ENCODE results near the gene NFATC2. TPM values are rescaled to one million over a fixed set of nuclear protein-coding genes. Genes with fewer than 3 reads are reported as not detected.

Gene NFATC2
- total RNA-seq, 1 experiment from 2014 or later = 5.0 TPM

DNA sequence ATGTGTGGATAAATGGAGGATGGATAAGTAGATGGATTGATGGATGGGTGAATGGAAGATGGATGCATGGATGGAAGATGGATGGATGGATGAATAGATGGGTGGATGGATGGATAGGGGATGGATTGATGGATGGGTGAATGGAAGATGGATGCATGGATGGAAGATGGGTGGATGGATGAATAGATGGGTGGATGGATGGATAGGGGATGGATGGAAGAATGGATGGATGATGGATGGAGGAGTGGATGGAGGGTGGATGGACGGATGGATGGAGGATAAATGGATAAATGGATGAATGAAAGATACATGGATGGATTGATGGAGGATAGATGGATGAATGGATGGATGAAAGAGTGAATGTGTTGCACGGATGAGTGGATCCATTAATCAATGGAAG is 3.0 kb upstream of the NFATC2 start:
- Histone ChIP-seq H3K36me3 (ENCODE audit: control insufficient read depth in 1 of 2, insufficient read depth in 2 of 2, low read length in 2 of 2) (no peaks in the 10 kb centered on the region), H3K4me1 (ENCODE audit: control insufficient read depth in 1 of 2, insufficient read depth in 2 of 2, low read length in 2 of 2) (peaks cover 9 to 23% of the 10 kb centered on the region in 2 experiments; a peak in 3 of 4 replicates), H3K27ac (ENCODE audit: low read depth, low read length) (no peak overlapping the region), H3K9me2 (ENCODE audit: insufficient read depth) (no peaks in the 10 kb centered on the region), H4K20me1 (ENCODE audit: insufficient read depth) (no peaks in the 10 kb centered on the region), H3K4me2 (ENCODE audit: low read length) (no peak overlapping the region), H3K27me3 (ENCODE audit: insufficient read depth, low read length) (peaks cover 17% of the 10 kb centered on the region; the same call in 1 of the 2 replicates), H3K9me3 (ENCODE audit: control insufficient read depth in 1 of 2, insufficient read depth in 1 of 2, low read depth in 1 of 2, low read length in 2 of 2) (no peaks in the 10 kb centered on the region), H3K4me3 (replicated peaks in 1 of 2; ENCODE audit: low read depth in 1 of 2, low read length in 2 of 2) (no peak overlapping the region), H2AFZ (ENCODE audit: low read depth, low read length, poor library complexity, severe bottlenecking) (no peak overlapping the region), H3K9ac (ENCODE audit: low read length) (no peak overlapping the region), H3K79me2 (ENCODE audit: insufficient read depth, low read length) (no peaks in the 10 kb centered on the region)
- RAD21 ChIA-PET (ENCODE audit: low non-redundant PET in 1 of 2, low total read pairs in 2 of 2, uncharacterized antibody in 2 of 2, unreplicated experiment in 2 of 2) = no interaction called here
- BruUV-seq (replicated peaks) = no TSS peak
- intact Hi-C loops (cut with micrococcal nuclease) = no loop called here
- no peak for ATAC-seq
- POLR2A ChIA-PET = no interaction called here
- CTCF ChIA-PET = no interaction called here
- no peak for DNase-seq (ENCODE audit: low read depth, low spot score)
- TF ChIP-seq, protein P1, sequence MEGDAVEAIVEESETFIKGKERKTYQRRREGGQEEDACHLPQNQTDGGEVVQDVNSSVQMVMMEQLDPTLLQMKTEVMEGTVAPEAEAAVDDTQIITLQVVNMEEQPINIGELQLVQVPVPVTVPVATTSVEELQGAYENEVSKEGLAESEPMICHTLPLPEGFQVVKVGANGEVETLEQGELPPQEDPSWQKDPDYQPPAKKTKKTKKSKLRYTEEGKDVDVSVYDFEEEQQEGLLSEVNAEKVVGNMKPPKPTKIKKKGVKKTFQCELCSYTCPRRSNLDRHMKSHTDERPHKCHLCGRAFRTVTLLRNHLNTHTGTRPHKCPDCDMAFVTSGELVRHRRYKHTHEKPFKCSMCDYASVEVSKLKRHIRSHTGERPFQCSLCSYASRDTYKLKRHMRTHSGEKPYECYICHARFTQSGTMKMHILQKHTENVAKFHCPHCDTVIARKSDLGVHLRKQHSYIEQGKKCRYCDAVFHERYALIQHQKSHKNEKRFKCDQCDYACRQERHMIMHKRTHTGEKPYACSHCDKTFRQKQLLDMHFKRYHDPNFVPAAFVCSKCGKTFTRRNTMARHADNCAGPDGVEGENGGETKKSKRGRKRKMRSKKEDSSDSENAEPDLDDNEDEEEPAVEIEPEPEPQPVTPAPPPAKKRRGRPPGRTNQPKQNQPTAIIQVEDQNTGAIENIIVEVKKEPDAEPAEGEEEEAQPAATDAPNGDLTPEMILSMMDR (IDR thresholded peaks at IDR 0.05 in 2 of 3, conservative IDR thresholded peaks at IDR 0.05 in 1 of 3; ENCODE audit: borderline replicate concordance in 1 of 3, insufficient read depth in 1 of 3, low read depth in 2 of 3, low read length in 2 of 3) = no peak
- TF ChIP-seq, protein P2, sequence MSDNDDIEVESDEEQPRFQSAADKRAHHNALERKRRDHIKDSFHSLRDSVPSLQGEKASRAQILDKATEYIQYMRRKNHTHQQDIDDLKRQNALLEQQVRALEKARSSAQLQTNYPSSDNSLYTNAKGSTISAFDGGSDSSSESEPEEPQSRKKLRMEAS (IDR thresholded peaks at IDR 0.05) = no peak
- TF ChIP-seq SP1 (IDR thresholded peaks at IDR 0.05; ENCODE audit: low read depth) = no peak
- TF ChIP-seq JUND (IDR thresholded peaks at IDR 0.05) = no peak
- TF ChIP-seq, protein P3, sequence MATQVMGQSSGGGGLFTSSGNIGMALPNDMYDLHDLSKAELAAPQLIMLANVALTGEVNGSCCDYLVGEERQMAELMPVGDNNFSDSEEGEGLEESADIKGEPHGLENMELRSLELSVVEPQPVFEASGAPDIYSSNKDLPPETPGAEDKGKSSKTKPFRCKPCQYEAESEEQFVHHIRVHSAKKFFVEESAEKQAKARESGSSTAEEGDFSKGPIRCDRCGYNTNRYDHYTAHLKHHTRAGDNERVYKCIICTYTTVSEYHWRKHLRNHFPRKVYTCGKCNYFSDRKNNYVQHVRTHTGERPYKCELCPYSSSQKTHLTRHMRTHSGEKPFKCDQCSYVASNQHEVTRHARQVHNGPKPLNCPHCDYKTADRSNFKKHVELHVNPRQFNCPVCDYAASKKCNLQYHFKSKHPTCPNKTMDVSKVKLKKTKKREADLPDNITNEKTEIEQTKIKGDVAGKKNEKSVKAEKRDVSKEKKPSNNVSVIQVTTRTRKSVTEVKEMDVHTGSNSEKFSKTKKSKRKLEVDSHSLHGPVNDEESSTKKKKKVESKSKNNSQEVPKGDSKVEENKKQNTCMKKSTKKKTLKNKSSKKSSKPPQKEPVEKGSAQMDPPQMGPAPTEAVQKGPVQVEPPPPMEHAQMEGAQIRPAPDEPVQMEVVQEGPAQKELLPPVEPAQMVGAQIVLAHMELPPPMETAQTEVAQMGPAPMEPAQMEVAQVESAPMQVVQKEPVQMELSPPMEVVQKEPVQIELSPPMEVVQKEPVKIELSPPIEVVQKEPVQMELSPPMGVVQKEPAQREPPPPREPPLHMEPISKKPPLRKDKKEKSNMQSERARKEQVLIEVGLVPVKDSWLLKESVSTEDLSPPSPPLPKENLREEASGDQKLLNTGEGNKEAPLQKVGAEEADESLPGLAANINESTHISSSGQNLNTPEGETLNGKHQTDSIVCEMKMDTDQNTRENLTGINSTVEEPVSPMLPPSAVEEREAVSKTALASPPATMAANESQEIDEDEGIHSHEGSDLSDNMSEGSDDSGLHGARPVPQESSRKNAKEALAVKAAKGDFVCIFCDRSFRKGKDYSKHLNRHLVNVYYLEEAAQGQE (IDR thresholded peaks at IDR 0.05; ENCODE audit: low read depth) = no peak
- TF ChIP-seq POLR2AphosphoS5 (IDR thresholded peaks at IDR 0.05; ENCODE audit: low read depth, low read length) = no peak
- TF ChIP-seq CBX3 (IDR thresholded peaks at IDR 0.05; ENCODE audit: low read depth) = no peak
- TF ChIP-seq ELF1 (IDR thresholded peaks at IDR 0.05; ENCODE audit: borderline replicate concordance, low read depth) = no peak

Measured in HCT116 (cell line).